22Rv1 (cell line): ENCODE measurements around the gene ZNF202.
"Not testable (repeated sequence)": the region's sequence is repeated elsewhere in the genome, so short reads cannot be mapped to it uniquely, and the experiment has no call there.

ENCODE experiments used
- CTCF ChIP-seq: fragments of 450-650 bp; IDR thresholded peaks from 2 replicates; pipeline ENCODE4 v1.5.1; 2017; ENCODE audit warnings: mild to moderate bottlenecking
- ZFX ChIP-seq: fragments of 450-650 bp; IDR thresholded peaks from 2 replicates; pipeline ENCODE4 v1.6.1; 2017; ENCODE audit warnings: antibody characterized with exemption, borderline replicate concordance

GRCh38 chr11:123748349-123748748 is 6.9 kb upstream of the ZNF202 start:
- TF ChIP-seq CTCF, ZFX: not testable (repeated sequence)
